Activated CD8-positive, alpha-beta memory T cell treated with anti-CD3 and anti-CD28 coated beads, Interleukin-2, amount 50 U/mL, for 48 hours (primary cell): Measurements from ENCODE around the gene CYP11A1.
A peak's percentile ranks its signal among the peaks of the same experiment; 100 is the strongest.
"Not testable (repeated sequence)": the region's sequence is repeated elsewhere in the genome, so short reads cannot be mapped to it uniquely, and the experiment has no call there.

Source experiments
- DNase-seq: peaks from one replicate; pipeline ENCODE4 v3.0.0-alpha.2; 2020

The CYP11A1 gene

GRCh38 chr15:74373056-74373650 is 5.7 kb upstream of the CYP11A1 start:
- no peak for DNase-seq

DNA sequence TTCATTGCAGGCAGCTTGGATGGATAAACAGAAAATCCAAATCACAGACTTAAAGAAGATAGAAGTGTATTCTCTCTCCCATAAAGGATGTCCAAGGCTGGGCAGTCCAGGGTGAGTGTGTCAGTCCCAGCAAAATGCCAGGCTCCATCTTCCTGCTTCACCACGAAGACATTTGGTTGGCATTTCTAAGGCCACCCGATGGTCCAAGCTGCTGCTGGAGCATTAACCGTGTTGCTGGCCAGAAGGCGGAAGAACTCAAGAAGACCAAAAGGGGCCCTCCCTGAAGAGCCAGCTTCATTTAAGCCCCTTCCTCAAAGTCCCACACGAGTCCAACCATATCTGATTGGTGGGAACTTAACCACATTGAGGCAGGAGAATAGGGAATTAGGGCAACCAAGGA is 3.0 kb upstream of the CYP11A1 start:
- no peak for DNase-seq

- no peak for DNase-seq
These were observed 2.3 kb upstream of the CYP11A1 start for GRCh38 chr15:74369756-74370155.

GRCh38 chr15:74369084-74369745 is 1.8 kb upstream of the CYP11A1 start:
- no peak for DNase-seq

DNA sequence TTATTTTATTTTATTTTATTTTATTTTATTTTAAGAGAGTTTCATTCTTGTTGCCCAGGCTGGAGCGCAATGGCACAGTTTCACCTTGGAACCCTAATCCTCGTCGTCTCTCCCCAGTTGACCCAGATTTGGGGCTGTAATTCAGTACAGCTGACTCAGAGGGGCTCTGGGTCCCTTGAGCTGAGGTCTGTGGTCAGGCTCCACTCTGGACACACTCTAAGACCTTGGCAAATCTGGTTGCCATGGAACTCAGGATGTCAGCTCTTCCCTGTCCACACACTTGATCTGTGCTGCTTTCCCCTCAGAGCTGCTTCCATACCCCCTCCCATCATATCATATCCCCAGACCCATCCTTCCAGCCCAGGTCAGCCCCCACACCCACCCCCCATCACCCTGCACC is 675 bp upstream of the CYP11A1 start:
- DNase-seq, result no peak

- DNase-seq, result peak; percentile 70
These were observed 1.6 kb downstream of the CYP11A1 start for GRCh38 chr15:74365598-74366445.

- DNase-seq, result no peak
These were observed 2.4 kb downstream of the CYP11A1 start for GRCh38 chr15:74364936-74365597.

- no peak for DNase-seq
These were observed 5.0 kb downstream of the CYP11A1 start for GRCh38 chr15:74362482-74362881.

DNA sequence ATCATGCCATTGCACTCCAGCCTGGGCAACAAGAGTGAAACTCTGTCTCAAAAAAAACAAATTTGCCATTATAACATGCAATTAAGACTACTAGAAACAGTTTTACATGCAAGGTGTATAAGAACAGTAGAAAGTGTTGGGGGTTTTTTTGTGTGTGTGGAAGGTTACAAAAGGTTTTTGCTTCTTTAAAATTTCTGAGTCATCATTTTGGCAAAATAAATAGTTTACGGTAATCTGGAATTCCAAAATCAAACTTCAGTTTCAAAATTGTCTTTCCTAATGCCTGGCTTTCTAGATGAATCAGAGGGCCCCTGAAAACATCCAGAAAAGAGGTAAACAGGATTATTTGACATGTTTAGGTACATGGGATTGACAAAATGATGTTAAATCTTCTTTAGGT is 6.6 kb downstream of the CYP11A1 start:
- not testable (repeated sequence) for DNase-seq

DNA sequence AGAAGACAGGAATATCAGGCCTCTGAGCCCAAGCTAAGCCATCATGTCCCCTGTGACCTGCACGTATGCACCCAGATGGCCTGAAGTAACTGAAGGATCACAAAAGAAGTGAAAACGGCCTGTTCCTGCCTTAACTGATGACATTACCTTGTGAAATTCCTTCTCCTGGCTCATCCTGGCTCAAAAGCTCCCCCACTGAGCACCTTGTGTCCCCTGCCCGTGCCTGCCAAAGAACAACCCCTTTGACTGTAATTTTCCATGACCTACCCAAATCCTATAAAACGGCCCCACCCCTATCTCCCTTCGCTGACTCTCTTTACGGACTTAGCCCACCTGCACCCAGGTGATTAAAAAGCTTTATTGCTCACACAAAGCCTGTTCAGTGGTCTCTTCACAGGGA is 8.1 kb downstream of the CYP11A1 start:
- not testable (repeated sequence) for DNase-seq

DNA sequence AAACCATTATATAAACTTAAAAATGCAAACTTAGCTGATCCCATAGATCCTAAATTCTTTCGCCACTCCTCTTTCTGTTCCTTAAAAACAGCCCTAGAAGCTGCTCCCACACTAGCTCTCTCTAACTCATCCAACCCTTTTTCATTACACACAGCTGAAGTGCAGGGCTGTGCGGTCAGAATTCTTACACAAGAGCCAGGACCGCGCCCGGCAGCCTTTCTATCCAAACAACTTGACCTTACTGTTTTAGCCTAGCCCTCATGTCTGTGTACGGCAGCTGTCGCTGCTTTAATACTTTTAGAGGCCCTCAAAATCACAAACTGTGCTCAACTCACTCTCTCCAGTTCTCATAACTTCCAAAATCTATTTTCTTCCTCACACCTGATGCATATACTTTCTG is 9.9 kb downstream of the CYP11A1 start:
- DNase-seq, result not testable (repeated sequence)

- DNase-seq, result not testable (repeated sequence)
These were observed 11.4 kb downstream of the CYP11A1 start for GRCh38 chr15:74356050-74356449.

DNA sequence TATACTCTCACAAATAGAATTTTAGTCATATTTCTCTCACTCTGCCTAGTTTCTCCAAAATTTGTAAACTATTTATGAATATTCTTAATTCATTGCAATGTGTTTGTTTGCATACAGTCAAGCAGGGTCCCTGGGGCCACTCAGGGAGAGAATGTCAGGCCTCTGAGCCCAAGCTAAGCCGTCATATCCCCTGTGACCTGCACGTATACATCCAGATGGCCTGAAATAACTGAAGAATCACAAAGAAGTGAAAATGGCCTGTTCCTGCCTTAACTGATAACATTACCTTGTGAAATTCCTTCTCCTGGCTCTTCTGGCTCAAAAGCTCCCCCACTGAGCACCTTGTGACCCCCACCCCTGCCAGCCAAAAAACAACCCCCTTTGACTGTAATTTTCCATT is 13.5 kb downstream of the CYP11A1 start:
- not testable (repeated sequence) for DNase-seq

GRCh38 chr15:74352393-74352910 is 15.0 kb downstream of the CYP11A1 start:
- DNase-seq, result no peak

- no peak for DNase-seq
These were observed 15.8 kb downstream of the CYP11A1 start for GRCh38 chr15:74351670-74352069.

- no peak for DNase-seq
These were observed 16.9 kb downstream of the CYP11A1 start for GRCh38 chr15:74350295-74351275.

DNA sequence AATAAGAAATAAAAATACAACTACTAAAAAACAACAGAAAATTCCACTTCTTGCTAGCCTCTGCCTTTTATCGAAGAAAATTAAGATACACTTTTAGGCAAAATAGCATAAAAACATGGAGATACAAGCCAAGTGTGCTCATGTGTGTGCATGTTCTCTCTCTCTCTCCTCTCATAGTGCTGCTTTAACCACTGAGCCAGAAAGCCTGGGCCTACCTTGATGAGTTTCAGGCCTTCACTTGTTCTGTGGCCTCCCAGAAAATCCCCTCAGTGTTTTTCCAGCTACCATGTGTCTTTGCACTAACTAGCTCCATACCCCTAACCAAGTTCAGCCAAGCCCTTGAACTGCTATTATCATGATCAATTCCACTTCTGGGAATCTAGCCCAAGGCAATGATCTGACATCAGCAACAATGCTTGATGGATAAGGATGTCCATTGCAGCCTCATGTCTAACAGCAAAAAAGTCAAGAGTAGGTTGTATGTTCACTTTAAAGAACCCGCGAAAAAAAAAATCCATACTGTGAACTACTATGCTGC is 18.1 kb downstream of the CYP11A1 start:
- DNase-seq, result no peak

- DNase-seq, result no peak
These were observed 19.6 kb downstream of the CYP11A1 start for GRCh38 chr15:74347757-74348250.

DNA sequence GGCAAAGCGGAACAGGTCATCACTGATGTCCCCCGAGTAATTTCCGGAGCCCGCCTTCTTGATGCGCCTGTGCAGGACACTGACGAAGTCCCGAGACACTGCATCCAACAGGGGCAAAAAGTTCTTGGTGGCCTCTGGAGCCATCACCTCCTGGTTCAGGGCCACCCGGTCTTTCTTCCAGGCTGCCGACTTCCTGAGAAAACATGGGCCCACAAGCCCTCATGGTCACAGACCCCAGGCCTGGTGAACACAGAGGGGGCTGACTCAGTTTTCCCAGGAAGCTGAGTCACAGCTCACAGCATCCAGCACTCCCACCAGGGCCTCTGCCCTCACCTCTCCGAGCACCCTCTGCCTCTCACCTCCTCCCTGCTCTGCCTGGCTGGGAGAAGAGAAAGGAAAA is 22.4 kb downstream of the CYP11A1 start:
- peak; percentile 68 for DNase-seq

- DNase-seq, result no peak
These were observed 23.7 kb downstream of the CYP11A1 start for GRCh38 chr15:74343797-74344127.

DNA sequence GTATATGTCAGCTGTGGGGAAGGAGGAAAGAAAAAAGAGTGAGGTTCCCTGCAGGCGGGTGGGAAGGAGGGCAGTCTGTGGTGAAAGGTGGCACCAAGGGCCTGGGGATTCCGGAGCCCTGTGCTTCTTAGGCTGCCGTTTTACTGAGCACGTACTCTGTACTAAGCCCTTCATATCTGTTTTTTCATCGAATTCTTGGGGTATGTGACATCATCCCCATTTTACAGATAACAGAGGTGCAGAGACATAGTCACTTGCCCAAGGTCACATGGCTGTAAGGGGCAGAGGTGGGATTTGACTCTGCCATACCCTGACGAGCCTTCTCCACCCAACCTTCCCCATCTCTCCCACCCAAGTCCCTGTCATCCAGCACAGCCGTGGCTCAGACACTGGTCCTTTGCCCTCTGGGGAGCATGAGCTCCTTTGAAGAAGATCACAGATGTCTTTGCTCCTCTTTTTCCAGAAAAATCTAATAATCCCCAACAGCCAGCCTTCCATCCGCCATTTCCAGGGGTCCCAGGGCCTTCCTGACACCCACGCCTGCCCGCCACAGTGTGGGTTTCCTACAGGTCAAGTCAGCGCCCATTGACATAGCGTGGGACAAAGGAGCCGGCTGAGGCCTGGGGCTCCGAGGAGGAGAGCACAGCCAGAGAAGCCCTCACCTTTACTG is 24.2 kb downstream of the CYP11A1 start:
- DNase-seq, result no peak
